ENCODE measurements around the gene TMEM115.

The TMEM115 gene

DNA sequence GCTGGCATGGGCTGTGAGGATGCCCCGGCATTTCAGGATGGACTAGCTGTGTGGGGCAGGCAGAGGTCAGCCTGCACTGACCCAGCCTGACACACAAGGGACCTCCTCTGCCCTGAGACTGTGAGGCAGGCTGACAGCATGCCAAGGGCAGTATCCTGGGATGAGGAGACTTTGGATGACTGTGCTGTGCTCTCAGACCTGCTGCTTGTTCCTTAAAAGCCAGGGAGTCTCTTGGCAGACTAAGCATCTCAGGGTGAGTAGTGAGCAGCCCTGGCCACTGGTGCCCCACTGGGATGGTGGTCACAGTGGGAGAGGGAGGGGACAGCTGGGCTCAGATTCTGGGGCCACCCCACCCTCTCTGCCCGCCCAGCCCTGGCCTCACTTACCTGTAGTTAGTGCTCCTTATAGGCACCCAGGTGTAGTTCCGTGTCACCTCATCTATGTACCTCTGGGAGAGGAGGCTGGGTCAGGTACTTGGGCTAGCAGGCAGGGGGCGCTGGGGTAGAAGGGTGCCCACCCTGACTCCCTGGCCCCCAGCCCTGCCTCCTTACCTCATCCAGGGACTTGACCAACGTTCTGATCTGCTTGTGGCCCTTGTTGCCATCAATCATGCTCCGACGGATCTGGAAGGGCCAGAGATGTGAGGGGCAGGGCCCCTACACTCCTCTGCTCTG, 16.1 kb upstream of the TMEM115 start:
- no peak for DNase-seq

DNA sequence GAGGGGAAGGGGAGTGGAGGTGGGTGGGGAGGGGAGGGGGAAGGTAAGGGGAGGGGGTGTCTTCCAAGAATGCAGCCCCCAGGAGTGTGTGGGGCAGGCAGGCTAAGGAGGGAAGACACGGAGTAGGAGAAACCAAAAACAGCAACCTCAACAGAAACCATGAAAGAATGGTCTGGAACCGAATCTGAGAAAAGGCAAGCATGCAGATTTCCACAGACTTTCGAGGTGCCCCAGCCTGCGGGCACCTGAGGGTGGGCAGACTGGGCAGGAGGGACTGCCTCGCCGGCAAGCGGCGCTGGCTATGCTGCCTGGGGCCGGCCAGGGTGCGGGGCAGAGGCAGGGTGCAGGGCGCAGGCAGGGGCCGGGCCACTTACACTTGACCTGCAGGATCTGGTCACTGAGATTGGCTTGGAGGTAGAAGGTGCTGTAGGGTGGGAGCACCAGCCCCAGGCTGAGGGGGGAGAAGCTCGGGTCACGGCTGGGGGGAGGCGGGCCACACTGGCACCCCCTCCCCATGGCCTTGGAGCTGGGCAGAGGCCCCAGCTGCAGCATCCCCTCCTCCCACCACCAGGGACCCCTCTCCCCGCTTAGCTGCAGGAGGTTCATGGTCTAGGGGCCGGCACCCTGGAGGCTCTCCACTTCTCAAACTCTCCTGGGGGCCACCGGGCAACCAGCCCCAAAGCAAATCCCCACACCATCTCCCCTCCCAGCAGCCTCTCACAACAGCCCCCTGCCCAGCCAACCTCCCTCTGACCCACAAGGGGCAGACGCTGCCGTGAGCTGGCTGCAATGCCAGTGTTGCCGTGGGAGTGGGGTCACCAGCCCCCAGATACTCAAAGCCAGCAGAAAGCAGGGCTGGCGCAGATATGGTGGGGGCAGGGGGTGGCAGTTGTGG, 15.3 kb upstream of the TMEM115 start:
- no peak for DNase-seq

DNA sequence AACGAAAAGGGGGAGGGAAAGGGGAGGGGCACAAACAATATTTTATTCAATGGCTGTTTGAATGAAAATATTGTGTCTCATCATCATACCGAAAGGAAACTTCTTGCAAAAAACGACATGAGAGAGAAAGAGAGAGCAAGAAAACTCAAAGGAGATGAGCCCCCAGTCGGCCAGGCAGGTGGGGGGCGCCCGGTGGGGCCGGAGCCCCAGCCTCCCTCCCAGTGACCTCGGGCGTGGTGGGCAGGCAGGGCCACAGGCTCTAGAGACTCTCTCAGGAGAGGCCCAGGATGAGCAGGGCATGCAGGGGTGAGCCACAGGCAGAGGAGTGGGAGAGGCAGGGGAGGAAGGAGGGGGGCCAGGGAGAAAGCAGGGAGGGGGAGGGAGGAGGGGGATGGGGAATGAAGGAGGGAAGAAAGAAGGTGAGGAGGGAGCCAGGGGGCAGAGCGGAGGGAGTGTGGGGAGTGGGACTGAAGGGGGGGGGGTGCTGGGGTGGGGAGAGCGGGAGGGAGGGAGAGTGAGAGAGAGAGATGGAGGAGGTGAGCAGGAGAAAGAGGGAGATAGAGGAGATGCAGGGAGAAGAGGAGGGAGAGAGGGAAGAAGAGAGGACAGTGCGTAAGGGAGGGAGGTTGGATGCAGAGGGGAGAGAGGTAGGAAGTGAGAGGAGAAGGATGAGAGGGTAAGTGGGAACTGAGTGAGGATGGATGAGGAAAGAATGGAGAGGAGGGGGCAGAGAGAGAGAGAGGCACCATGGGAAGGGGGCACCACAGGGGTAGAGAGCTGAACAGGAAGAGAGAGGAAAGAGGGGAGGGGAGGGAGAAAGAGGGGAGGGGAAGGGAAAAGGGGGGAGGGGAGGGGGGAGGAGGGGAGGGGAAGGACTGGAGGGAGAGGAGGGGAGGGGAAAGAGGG, 14.1 kb upstream of the TMEM115 start:
- no peak for DNase-seq

DNA sequence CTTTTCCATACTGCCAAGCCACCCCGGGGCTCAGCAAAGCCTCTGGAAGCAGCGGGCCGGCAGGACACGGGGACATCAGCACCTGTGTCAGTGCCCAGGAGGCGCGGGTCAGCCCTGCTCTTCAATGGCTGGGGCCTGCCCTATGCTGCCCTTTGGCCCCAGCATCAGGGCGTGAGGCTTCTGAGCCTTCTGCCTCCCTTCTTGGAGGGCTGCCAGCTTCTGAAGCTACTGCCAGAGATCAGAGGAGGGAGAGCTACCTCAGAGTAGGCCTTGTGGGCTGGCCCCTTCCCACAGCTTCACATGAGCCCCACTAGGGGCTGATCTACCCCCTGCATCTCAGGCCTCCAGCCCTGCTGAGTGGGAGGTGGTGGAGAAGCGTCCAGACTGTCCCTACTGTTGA, 13.0 kb upstream of the TMEM115 start:
- DNase-seq: no peak

DNA sequence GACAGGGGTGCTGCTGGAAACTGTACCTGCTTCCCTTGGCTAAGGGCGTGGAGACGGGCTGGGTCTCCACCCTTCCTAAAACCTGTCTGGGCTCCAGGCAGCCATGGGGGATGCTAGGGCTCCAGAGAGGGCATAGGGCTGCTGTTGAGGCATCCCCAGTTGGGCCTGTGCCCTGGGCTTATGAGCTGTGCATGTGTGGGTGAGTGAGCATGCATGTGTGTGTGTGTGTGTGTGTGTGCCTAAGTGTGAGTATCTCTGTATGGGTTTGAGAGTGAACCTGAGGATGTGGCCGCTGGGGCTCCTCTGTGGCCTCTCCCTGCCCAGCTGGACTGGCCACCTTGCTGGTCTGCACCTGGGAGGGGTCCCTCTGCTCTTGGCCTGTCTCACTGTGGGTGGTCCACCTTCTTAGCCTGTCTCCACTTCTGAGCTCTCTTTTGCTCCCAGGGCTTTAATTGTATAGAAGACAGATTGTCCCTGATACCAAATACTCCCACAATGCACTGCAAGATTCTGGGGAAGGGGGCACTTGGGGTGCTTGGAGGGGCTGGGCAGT, 11.9 kb upstream of the TMEM115 start:
- DNase-seq: no peak

DNA sequence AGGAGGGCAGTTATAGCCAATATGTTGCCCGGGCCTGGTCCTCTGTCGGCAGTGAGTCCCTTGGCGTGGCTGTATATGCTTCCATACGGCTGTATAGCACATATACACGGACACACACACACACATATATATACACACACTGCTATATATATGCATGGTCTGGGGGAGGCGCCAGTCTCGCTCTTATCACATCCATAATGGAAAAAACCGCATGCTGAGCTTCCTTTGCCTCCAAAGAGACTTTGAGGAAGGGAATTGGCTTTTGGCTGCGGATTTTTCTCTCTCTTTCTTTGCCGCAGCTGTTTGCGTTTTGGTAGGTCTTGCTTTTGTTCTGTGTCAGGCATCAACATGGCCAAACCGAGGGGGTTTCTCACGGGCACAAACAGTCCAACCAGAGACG, 11.3 kb upstream of the TMEM115 start:
- DNase-seq: peak; percentile 76

DNA sequence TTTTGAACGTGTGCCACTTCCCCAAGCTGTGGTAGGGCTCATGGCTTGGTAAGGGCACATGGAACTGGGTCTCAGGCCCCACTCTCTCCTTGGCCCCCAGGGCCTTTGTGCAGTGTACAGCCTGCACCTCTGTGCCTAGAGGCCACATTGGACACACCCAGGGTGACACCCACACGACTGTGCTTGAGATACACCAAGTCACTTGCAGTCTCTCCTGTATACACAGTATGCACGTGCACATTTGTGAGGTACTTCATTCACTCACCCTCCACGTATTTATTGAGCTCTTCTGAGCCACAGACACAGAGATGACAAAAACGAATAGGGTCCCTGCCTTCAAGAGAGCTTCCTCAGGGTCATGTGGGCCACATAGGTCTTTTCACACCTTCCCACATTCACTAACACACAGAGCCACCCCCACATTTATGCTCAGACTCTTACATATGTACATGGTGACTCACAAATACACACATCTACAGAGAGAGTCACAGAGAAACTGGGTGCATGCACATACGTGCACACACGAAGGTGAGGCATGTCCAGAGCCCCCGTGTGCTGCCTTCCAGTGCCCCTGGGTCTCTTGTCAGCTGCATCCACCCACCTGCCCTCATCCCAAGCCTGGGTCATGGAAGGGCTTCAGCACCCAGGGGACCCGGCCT, 9.8 kb upstream of the TMEM115 start:
- no peak for DNase-seq

DNA sequence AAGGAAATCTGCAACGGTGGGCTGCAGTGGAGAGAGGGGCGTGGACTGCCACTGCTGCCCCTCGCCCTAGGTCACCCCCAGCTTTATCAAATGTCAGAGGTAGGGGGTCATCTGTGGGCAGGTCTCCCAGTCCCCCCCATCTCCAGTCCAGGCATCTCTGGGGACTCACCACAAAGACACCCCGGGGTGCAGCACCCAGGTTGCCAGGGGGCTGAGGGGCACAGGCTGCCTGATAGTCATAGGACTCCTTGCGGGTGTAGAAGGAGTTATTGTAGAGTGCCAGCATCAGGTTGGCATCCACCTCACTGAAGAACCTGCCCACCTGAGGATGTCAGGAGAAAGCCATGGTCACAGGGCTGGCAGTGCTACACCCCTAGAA, 6.5 kb upstream of the TMEM115 start:
- DNase-seq: no peak

DNA sequence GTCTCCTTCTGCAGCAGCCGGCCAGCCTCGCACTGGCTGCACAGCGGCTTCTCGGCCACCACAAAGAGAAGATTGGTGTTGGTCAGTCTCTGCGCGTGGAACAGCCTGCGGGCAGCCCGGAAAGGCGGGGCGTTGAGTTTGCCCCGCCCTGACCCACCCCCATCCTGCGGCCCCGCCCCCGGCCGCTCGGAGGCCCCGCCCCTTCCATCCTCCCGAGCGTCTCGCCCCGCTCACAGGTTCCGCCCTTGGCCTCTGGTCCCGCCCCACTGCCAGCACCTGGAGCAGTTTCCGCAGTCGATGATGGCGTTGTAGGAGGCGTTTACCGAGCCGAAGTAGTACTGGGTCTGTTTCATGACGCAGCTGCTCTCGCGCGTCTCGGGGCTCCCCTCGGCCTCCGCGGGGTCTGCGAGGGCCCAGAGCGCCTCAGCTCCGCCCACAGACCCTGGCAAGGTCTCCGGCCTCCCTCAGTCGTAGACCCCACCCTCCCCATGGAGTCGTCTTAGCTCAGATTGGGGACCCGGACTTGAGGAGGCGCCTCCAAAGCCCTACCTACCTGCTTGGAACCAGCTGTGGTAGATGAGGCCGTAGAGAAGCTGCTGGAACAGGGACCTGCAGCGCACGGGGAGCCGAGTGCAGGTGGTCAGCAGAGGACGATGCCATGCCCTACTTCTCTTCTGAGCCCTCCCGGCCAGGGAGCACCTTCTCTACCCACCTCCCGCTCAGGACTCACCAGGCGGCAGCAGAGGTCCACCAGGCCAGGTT, 5.9 kb upstream of the TMEM115 start:
- DNase-seq: peak; percentile 87

DNA sequence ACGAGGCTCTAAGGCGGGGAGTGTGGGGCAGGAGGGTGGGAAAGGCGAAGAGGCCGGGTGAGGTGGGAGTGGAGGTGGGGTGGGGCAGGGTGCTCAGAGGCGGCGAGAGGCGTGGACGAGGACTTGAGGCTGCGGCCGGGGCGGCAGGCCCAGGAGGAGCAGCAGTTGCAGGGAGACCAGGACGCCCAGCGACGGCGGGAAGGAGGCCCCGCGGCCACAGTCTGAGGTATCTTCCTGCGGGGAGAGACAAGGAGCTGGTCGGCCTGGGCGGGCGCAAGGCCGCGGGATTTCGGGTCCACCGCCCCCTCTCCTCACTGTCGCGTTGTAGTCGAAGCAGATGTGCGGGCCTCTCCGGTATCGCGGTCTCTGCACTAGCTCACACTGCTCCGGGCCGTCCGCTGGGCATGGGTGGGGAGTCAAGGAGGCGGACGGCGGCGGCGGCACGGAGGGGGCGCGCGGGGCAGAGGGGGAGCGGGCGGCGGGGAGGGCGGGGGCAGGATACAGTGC, 5.3 kb upstream of the TMEM115 start:
- DNase-seq: peak; percentile 59

DNA sequence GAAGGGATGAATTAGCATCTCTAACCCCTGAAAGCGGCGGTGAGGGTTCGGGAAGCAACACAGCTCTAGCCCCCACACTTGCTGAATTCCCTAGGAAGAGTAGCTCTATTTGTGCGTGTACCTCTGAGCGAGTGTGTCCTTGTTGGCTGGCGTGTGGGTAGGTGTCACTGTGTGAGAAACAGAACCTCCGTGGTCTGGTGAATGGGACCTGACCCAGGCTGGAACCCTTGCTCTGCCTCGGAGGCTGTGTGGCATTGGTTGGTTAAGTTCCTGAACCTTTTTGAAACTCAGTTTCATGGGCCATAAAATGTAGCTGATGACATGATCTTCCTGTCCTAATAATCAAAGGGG, 414 bp upstream of the TMEM115 start:
- DNase-seq: no peak

DNA sequence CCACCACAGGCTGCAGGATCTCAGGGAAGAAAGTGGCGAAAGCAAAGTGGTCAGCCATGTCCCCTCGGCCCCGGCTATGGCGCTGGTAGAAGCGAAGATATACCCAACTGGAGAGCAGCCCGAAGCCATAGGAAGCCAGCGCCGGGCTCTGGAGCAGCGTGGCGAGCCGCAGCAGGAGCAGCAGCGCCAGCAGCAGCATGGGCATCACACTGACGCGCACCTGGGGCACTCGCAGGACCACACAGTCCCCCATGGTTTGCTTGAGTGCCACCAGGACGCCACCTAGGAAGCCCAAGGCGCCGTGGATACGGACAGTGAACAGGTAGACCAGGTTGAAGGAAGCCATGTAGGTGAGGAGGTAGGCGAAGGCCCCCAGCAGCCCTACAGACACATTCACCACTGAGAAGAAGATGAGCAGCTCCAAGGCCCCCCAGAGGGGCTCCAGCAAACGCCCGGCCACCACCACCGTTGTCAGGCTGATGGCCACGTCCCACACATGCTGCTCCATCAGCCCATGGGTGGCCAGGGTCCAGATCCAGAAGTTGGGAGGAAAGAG, 888 bp downstream of the TMEM115 start:
- DNase-seq: no peak

DNA sequence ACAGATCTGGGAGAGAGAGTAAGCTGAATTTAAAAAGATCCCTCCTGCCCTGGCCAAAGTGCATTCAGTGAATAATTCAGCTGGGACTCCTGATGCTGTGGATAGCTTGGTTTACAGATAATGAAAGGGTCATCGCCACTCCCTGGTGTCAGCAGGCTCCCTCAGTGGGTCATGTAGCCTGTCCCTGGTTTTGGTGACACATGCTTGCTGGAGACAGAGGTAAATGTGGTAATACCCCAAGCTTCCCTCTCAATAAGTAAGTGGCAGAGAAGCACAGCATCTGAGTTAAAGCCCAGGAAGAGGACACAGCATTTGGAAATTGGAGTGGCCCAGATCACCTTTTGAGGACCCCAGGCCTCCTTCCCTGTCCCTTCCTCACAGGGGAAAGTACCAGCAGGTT, 1.8 kb downstream of the TMEM115 start:
- no peak for DNase-seq

DNA sequence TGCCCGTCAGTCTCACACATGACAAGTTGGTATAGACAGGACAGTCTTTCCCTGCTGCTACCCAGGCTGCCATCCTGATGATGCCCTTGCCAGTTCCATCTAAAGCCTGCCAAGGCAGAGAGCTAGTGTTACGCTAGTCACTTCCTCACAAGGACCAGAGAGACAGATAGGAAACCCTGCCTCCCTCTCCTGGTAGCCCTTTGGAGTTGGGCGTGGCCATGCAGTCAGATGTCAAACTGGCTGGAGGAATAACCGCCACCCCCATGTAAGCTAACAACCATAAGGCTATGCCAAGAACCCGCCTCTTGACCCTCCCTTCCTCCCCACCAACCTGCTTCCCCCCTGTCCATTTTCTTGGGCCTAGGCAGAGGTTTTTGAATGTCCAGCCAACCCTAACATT, 2.8 kb downstream of the TMEM115 start:
- DNase-seq: no peak

DNA sequence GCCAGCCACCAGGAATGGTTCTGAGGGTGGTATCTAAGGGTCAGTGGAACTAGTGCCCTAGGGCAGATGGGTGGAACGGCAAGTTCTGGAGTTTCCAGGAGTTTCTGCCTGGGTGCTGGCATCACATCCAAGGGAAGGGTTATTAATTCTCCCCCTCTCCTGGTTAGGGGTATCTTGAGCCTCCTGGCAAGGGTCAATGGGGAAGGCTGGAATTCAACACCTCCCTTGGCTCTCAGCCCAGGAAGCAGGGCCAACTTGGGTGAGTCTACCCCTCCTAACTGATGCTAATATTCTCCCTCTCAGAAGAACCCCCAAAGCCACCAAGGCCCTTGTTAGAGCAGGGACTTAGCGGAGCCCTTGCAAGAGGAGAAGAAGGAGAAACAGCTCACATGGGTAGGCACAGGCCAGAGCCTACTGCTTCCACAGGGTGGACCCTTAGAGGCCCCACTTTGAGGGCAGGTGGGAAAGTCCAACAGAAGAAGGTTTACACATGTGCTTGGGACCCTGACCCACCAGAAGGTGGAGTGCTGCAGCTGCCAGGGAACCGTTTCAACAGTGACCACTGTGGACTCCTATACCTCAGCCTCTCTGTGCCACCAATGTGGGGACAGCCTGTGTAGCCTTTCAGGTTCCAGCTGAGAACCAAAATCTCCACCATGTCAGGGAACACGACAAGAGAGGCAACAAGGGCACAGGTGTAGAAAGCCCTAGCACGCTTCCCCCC, 3.3 kb downstream of the TMEM115 start:
- DNase-seq: no peak

DNA sequence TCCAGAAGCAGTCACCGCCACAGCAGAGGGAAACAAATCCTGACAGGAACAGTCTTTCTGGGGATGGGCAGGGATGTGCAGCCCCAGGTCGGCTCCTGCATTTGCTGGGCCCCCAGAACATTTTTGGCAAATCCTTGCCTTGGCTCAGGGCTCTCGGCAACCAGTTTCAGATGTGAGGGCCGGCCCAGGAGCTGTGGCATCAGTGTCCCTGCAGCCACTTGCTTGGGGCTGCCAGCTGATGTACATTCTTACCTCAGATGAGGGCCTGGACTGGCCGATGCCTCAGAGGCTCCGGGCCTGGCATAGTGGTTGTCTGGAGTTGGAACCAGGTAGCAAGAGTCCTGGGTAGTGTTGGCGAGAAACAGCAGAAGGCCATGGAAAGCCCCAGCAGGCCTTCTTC, 4.5 kb downstream of the TMEM115 start:
- no peak for DNase-seq

DNA sequence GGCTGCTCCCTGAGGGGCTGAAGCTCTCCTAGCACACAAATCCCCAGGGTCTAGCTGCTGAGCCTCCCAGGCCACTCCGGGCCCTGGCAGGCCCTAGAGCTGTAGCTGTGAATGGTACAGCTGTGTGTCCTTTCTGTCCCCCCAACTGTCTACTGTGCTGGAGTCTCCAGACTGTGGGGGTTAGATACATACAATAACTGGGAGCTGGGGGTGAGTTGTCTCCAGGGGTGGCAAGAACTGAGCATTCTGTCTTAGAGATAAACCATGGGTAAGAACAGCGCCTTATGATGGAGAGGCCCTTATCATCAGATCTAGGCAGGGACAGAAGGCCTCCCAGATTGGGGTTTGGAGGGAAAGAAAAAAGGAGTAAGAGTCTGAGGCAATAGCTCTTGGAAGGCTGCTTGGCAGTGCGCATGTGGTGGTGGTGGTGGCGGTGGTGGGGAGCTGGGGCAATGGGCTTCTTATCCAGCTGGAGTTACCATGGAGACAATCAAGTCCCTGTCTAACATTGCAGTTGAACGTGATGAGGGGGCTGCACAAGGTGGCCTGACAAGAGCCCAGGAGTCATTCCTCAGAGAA, 5.0 kb downstream of the TMEM115 start:
- no peak for DNase-seq

DNA sequence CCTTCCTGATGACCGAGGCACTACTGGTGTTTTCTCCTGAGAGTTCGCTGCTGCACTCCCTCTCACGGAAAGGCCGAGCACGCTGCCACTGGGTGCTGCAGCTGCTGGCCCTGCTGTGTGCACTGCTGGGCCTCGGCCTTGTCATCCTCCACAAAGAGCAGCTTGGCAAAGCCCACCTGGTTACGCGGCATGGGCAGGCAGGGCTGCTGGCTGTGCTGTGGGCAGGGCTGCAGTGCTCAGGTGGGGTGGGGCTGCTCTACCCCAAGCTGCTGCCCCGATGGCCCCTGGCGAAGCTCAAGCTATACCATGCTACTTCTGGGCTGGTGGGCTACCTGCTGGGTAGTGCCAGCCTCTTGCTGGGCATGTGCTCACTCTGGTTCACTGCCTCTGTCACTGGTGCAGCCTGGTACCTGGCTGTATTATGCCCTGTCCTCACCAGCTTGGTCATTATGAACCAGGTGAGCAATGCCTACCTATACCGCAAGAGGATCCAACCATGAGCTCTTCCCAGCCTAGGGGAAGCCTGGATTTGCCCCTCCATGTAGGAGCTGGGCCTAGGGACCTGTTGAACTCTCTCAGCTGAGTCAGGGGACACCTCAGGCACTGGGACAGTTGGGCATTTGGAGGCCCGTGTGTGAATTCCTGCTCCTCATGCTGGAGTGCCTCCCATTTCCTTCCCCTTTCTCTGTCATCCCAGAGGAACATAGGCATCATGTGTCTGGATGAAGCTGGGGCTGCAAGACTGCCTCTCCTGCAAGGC, 5.9 kb downstream of the TMEM115 start:
- DNase-seq: no peak

DNA sequence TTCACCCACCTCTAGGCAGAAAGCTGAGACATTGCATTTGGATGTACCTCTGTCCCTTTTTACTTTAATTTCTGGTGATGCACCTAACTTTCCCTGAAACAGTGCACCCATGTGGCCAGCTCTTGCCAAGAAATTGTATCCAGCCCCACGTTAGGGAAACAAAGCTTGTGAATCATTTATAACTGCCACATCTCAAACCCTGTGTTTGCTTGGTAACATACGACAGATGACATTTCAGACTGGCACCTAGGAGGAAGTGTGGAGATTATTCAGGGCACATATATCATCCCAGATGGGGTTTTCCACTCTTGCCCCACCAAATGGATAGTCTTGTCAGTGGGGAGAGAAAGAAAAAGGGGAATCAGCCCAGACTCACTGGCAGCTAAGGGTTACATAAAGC, 6.5 kb downstream of the TMEM115 start:
- DNase-seq: no peak

DNA sequence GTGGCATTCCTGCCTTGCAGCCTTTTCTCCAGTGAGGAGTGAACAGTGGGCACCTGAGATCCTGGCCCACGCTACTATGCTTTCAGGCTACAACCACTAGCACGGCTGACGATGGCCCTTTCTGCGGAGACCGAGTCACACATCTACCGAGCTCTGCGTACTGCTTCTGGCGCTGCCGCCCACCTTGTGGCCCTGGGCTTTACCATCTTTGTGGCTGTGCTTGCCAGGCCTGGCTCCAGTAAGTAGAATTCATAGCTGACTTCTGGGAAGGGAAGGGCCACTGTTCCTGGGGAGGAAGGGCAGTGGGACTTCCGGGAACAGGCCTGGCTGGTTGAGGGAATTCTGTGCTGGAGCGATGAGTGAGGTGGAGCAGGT, 8.0 kb downstream of the TMEM115 start:
- DNase-seq: no peak
